Stimulated activated CD4-positive, alpha-beta T cell treated with anti-CD3 and anti-CD28 coated beads, Interleukin-2, amount 100 ng/mL, for 4 hours (primary cell): ENCODE results near the gene FBXL4.

Experiments
- DNase-seq: peaks from one replicate; pipeline ENCODE4 v3.0.0-alpha.2; 2020; ENCODE audit warnings: low read depth

FBXL4 gene

DNA sequence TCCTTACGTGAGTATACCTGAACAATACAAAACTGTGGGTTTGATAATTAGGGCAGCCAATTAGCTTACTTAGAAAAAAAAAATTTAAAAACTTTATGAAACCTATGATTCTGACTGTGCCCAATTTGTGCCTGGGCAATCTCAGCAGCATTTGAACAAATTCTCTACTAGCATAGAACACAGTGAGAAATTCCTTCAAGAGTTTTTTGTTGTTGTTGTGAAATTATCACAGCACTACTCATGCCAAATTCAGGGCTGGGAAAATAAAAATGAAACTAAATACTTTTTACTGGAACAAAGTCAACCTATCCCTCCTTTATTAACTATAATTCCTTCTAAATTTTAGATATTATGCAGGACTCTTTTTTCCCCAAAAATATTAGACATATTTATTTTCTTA lies 70.5 kb downstream of the FBXL4 start:
- DNase-seq = no peak

DNA sequence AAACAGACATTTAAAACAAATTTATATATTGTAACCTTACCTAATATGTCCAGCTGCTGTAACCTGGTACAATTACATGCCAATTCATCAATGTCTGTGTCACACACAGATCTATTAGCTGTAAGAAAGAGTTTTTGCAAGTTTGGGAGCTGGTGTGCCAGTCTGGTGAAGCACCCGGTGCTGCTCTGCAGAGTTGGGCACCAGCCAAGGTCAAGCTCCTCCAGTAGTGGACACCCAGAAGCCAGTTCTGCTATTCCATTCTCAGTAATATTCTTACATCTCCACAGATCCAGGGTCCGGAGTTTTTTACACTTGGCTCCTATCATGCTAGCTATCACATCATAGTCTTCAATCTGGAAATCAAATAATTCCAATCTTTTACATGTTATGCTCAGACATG lies 72.4 kb downstream of the FBXL4 start:
- no peak for DNase-seq

DNA sequence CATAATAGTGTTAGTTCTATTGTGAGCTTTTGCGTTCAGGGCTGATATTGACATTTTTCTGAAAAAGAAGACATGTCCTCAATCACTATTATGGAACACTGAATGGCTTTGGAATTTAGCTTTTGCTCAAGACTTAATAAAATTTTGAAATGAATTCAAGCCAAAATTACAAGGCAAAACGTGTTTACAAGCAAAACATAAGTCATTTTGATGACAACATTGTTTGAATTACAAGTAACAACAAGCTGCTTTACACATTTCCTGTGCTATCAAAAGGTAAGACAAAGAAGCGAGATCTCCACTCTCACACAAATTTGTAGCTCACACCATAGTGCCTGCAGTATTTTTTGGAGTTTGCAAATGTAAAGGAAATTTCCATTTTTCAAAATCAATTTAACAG lies 75.9 kb downstream of the FBXL4 start:
- DNase-seq = no peak

DNA sequence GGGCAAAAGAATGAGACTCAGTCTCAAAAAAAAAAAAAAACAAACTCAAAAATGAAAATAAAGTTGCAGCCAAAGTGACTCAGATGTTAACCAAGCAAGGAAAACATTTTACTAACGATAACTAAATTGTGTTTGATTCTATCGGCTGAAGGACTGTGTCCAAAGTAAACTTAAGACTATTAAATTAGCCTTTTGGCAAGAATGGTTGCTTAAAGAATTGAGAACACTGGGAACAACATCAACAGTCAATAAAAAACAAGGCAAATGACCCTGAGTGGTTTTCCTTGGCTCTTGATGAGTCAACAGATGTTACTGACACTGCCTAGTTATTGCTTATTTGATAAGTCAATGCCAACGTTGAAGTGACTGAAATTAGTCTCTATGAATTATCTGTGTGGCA lies 76.7 kb downstream of the FBXL4 start:
- no peak for DNase-seq

DNA sequence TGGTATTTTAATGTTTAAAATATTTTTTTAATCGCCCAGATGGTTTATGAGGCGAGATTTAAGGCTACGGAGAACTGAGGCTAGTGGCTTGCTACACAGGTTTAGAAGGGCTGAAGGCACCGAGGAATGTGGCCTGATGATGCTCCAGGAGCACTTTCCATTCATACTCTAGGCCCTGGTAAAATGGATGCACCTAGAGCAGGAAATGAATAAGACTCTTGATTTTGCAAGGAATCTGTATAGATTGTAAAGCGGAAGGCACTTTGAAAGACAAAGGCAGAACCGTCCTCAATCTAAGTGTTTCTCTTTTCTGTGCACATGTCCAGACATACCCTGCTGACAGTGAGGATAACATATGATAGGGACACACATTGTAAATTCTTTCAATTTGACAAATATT lies 83.2 kb downstream of the FBXL4 start:
- no peak for DNase-seq

DNA sequence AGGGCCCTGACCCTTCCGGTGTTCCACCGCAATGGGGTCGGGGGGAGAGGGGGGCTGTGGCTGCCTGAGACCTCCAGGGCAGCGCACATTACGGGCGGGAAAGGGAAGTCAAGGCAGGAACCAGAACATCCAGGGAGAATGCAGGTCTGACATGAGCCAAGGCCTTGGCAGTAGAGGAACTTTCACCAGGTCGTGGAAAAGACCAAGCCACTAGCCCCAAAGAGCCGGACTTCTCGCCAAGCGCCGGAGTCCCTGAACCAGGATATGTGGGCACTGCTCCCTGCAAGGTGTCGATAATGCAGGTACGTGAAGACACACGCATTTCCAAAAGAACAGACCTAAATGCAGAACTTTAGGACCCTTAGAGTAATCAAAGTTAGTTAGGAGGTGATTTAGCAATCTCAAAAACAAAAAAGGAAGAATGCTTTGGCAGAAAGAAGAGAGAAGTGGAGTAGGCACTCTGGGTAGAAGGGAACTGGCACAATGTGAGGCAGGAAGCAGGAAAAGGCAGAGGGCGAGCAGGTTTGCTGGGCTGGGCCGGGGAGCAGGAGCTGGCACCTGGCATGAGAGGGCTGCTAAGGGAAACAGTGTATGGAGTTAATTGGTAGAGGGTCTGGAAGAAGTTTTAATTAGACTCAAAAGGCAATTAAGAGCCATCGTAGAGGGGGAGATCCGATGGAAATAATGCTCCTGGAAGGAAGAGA lies 99.1 kb downstream of the FBXL4 start:
- DNase-seq = no peak

DNA sequence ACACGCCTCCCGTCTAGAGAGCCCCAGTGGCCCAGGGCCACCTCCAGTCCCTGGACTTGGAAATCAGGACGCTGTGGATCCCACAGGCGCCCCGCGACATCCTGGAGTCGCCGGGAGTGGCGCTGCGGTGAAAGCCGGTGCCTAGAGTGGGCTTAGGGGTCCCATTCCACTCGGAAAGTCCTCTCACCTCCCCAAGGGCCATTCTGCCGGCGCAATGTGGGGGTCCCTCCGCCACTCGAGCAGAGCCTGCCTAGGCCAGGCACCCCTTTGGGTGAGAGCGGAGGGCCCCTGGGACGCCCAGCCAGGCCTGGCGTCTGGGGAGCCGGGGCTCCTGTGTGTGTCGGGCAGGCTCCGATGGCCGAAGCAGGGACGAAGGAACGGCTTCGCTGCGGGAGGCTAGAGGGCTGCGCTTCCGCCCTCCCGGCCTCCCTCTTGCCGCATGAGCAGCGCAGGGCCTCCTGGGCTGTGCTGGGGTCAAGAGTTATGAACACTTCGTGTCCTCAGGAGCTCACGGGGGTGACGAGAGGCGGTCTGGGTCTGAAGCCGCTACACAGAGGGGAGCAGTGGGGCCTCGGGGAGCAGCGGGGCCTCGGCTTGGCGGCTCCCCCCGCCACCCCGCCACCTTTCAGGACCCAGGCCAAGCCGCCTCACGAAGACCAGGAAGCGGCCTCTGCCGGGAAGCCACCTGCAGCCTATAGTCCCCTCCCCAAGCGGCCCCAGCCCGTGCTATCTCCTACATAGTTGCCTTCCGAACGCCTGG lies 99.8 kb downstream of the FBXL4 start:
- DNase-seq = no peak

DNA sequence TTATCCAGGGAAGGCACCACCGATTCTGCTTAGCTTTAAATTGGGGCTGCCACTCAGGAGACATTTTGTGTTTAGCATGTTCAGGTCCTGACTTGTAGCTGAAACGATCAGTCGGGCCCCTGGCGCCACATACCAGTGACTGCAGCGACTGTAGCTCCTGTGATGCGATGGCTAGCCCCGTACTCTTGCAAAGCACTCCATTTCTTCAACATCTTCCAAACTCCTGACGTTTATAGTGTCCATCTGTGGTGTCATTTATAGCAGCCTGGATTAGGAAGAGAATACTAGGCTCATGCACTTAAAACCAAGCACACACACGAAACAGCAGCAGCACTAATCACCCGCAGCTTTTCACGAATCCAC lies 100.3 kb downstream of the FBXL4 start:
- no peak for DNase-seq

DNA sequence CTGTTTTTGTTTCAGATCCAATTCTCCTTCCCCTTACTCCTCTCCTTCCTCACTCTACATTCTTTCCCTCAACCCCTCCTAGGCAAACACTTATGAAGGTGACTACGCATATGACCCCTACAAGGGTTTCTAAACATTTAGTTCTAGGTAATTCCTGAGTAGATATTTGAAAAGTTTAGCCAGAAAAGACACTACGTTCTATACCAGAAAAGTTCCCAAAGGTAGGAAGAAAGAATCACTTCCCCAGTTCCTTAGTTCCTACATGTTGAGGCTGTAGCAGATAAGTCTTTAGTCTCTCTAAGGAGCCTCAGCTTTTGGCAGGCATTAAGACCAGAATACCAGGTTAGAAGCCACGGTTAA lies 101.7 kb downstream of the FBXL4 start:
- no peak for DNase-seq

DNA sequence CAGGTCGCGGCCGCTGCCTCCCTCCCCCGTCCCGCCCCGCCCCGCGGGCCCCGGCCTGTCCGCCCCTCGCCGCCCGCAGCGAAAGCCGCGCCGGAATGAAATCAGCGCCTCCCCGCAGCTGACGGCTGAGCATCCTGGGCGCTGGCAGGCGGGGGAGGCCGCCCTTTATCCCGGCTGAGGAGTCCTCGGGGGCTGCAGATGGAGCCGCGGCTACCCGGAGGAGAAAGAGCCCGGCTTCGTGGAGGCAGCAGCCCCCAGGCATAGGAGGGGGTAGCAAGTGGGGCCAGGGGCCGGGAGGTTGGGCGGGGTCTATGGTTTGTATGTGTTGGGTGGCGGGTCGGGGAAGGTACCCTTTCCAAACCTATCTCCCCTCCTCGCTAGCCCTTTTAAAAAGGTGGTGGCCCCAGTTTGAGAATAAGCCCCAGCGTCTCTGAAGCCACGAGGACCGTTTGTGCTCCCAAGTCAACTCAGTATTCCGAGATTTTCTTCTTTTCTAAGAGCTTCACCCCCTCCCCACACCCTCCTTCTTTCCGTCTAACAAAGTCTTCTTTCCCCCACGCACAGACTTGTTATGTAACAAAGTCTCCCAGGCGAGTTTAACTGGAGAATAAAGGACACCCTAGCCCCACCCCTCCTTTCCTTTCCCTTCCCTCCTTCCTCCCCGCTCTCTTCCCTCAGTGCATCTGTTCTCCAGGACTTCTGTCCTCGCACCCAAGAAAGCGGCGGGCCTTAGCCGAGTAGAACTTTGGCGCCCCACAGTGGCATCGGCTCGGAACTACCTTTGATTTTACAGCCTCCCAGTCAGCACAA lies 102.3 kb downstream of the FBXL4 start:
- DNase-seq = peak; percentile 39

DNA sequence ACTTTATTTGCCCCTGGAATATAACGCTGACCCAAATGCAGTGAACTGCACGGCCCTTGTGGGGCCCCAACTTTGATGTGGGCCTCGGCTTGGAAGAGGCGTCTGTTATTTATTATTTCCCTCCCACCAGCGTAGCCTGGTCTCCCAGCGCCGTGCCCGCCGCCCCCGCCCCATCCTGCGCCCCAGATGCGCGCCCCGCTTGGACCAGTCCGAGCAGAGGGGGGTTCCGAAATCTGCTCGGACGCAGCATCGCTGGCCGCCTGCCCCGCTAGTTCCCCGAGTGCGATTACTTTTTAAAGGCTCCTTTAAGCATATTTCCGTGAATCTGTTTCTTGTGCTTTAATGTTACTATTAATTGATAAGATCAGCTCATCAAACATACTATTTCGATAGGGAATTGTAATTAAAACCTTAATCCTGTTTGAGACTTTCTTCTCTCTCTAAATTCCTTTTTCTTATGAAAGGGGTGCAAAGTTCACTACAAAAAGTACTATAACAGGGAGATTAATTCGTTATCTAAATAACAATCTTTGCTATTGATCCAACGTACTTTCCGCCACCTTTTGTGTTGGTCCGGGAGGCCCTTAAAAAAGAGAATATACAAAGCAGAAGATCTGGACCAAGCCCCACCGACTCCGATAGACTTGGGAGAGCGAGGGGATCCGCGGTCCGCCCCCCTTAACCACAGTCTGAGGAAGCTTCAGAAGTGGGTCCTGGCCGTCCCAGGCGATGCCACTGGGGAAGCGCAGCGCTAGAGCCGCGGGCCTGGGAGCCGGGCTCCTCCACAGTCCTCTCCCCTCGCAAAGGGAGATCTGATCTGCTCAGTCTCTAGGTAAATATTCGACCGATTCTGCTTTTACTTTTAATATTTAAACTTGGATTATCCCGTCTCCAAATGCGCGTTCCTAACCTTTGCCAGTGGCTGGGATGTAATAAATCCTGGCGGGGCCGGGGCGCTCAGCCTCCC lies 103.2 kb downstream of the FBXL4 start:
- DNase-seq = no peak

DNA sequence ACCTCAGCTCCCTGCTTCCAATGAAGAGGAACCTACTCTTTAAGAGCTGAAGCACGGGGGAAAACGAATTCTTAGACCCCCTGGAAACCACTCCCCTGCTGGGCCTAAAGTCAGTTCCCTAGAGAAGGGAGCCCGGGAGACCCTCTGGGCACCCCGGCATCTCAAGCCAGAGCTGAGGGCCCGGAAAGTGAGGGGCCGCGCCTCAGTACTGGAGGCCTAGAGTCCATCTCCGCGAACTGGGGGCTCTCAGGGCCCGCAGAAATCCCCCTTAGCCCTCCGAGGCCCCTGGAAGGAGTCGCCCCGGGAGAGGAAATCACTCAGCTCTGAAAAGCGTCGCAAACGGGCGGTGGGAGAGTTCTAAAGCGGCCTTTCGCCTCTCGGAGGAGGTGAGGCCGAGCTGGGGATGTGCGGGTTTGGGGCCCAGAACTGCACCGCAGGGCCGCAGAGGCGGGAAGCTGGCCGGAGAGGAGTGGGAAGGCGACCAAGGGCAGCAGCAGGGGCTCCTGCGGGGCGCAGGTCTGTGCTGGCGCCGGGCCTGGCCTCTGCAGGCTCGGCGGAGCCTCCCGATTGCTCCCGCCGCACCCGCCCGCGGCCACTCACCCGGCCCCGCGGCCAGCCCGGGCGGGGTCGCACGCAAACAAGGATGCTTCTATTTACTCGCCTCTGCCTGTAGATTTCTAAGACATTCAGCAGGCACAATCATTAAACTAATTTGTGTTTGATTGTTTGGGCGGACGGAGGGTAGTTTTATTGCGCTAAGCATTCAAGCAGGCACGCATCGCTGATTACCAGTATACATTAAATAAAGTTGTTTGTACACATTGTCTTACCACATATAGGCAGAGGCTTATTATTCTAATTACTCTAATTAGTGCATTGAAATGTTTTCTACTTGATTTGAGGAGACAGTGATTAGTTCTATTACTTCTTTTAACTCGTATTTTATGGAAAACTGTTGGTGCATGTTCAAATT lies 104.2 kb downstream of the FBXL4 start:
- DNase-seq = no peak

DNA sequence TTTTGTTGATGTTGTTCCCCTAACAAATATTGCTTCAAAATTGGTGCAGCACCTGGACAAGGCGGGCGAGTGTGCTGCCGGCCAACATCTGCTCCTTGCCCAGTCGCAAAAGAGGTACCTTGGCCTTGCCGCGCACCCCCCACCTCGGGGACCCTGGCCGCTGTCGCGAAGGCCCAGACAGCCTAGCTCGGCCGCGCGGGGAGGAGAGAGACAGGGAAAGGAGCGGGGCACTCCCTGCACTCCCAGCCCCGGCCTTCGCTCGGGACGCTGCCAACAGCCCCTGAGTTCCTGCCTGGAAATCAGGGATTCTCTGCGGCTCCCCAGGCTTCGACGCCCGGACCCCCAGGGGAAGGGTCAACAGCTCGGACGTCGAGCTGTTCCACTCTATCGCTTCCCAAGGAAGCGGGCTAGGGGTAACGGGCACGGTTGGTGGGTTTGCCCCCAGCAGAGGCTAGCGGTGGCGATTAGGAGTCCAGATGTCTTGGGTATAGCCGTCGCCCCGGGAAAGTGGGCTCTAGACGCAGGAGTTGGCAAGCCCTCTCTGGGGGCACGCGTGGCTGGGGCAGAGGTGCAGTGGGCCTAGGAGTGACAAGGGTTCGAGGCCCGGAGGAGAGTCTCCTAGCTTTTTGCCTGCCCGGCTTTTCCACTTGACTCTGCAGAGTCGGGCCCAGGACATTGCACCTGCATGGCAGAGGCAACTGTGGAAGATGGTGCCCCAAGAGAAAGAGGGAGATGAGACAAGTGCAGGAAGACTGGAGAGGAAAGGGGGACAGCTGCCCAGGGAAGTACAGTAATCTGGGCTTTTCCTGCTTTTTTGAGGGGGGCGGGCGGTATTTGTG lies 105.2 kb downstream of the FBXL4 start:
- DNase-seq = no peak

DNA sequence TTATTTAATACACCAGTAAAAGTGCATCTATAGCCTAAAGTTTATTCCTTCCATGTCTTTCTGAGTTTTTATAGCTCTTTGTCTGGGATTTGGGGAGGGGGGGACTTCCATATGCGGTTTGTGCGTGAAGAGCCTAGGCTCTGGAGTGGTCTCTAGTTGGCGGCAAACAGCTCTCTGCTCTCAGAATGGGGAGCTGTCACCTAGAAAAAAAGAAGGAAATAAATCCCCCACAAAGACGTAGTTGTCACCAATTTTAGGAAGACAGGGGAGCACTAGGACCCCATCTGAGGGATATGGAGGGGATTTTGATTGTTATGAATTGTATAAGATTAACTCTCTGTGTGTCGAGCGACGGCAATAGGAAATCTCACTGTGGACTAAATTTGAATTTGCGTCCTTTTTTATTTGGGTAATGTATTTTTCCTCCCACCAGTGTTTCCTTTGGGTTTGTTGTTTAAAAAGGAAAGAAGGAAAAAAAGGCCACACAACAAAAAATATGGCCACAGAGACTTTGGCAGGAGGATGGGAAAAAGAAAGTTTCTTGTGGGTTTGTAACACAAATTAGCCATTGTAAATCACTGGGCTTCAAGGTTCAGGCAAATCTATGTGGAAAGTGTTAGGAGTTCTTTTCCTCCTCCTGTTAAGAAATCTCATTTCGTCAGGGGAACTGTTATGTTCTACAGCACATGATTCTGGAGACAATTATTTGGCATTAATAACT lies 106.0 kb downstream of the FBXL4 start:
- no peak for DNase-seq

DNA sequence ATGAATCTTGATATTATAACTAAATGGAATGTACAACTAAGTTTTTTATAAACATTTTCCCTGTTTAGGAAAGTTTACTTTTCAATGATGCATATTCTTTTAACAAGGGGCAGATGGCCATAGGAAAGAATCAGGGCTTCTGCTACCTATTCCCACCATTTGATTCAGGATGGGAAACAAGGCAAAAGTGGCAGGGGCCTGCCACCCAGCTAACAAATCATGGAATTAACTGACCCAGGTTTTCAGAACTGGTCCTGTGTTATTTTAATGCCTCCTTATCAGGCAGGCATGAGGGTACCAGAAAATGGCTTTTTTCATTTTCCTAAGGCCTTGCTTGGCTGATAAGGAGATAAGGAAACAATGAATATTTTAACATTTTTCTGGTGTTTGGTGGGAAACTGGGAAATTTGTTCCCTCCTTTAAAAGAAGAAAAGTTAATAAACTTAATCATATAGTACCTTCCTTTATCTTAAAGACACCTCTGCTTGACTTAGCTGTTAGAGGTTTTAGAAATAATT lies 106.7 kb downstream of the FBXL4 start:
- DNase-seq = no peak

DNA sequence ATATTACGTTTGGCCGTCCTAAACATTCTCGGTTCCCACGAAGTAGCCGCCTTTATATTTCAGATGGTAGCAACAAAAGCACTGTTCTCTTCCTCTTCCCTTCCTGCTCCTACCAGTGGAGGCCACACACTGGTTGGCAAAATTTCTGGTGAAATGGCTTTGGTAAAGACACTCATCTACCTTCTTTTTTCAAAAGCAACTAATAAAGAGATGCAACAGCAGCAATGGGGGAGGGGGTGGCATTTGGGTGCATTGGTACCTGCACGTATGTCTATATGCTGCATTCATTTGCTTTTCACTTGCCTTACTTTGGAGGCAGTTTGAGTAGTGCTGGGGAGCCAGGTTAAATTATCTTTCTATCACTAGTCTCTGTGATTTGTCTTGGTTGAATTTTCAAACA lies 107.4 kb downstream of the FBXL4 start:
- no peak for DNase-seq

DNA sequence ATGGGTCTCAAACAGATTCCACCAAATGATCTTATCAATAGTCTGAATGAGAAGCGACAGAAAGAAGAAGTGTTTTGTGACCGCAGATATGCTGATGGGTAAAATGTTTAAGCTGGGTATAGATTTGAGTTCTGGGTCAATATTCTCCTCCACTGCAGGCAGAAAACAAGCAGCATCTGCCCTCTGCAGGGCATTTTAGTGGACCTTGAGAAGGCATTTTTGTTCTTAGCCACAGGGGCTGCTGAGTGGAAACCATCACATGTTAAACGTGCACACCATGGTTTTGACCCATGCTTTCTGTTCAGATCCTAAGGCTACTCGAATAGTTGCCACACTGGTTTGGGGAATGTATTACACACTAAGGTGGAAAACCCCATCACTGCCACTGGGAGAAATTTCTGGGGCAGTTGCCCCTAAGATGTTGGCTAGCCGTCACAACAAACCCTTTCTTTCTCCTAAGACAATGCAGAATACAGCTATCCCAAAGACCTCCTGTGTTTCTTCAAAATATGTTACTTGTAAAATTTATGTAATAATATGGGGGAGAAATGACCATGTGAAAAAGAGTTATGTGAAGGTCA lies 107.9 kb downstream of the FBXL4 start:
- no peak for DNase-seq

DNA sequence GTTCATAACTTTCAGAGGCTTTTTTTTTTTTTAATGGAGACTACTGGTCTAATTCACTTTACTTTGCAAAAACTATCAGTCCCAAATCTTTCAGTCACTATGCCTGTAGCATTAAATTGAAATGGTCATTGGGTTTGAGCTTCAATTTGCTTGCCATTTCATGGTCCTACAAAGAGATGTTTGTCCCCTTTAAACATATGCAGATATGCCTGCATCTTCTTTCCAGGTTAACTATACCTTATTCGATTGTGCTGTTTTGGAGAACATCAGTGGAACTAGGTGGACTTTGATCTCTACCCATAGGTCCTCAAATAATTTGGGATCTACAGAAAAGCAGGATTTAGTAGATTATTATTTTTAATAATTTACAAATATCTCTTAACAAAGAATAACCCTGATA lies 108.8 kb downstream of the FBXL4 start:
- DNase-seq = no peak

DNA sequence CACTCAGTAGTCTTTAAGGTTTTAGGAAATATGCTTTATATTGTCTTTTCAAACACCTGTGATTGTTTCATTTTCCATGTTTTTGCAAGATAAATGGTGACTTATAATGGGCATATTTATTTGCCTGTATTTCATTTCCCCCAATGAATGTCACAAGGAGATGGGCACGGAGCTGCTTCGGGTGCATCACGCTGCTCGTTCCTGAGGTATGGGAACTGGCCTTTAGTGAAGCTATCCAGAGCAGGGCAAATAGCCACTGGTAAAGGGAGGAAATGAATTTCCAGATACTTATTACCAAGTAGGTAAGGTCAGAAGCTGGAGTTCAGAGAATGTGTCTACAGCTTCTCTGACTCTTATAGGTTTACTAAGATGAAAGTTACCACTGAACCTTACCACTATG lies 109.7 kb downstream of the FBXL4 start:
- no peak for DNase-seq
